Gastrocnemius medialis (tissue), 4 donors: Measurements from ENCODE around the gene LRP2BP. TPM values are rescaled to one million over a fixed set of nuclear protein-coding genes. Genes with fewer than 3 reads are reported as not detected.
"Not testable (repeated sequence)": the region's sequence is repeated elsewhere in the genome, so short reads cannot be mapped to it uniquely, and the experiment has no call there.

Experiments
- ATAC-seq, 2 donors: fragments of 150-250 bp; one replicate each; pipeline ENCODE4 v1.9.1; 2016
- DNase-seq, 2 donors: peaks; one replicate each; pipeline ENCODE4 v3.0.0-alpha.2; 2019
- H3K27ac ChIP-seq, 4 donors: fragments of 200-600 bp; sonication (generic); 1 replicate in 1 of 4; 2 replicates in 3 of 4; pipeline ENCODE4 v1.5.1; 2016 to 2018; ENCODE audit warnings: mild to moderate bottlenecking in 2 of 4, moderate library complexity in 1 of 4
- H3K27me3 ChIP-seq, 3 donors: fragments of 200-600 bp; sonication (generic) in 2 of 3; 1 replicate in 1 of 3; 2 replicates in 2 of 3; pipeline versions ENCODE4 v1.5.1 to v1.6.0; 2016 to 2019; ENCODE audit warnings: mild to moderate bottlenecking in 1 of 3, moderate library complexity in 1 of 3
- H3K36me3 ChIP-seq, 2 donors: fragments of 200-600 bp; sonication (generic) in 1 of 2; one replicate each; pipeline ENCODE4 v1.5.1; 2017 to 2018
- H3K4me1 ChIP-seq, 2 donors: fragments of 200-600 bp; sonication (generic) in 1 of 2; one replicate each; pipeline ENCODE4 v1.5.1; 2016 to 2017; ENCODE audit warnings: mild to moderate bottlenecking in 2 of 2
- H3K4me3 ChIP-seq, 4 donors: fragments of 200-600 bp; sonication (generic) in 3 of 4; 1 replicate in 1 of 4; 2 replicates in 3 of 4; pipeline ENCODE4 v1.5.1; 2016 to 2019; ENCODE audit warnings: mild to moderate bottlenecking in 2 of 4
- H3K9me3 ChIP-seq, 3 donors: fragments of 200-600 bp; sonication (generic) in 2 of 3; 1 replicate in 1 of 3; 2 replicates in 2 of 3; pipeline ENCODE4 v1.5.1; 2016 to 2019
- CTCF ChIP-seq, 5 experiments: fragments of 450-650 bp in 3 of 5; fragments of 200-600 bp in 2 of 5; sonication (generic) in 2 of 5; IDR thresholded peaks in 4 of 5; conservative IDR thresholded peaks in 1 of 5; 1 replicate in 4 of 5; 2 replicates in 1 of 5; pipeline ENCODE4 v1.5.1; 2016 to 2019; ENCODE audit warnings: antibody characterized with exemption in 5 of 5, mild to moderate bottlenecking in 3 of 5, moderate library complexity in 3 of 5
- POLR2A ChIP-seq, 2 donors: fragments of 450-650 bp; IDR thresholded peaks; one replicate each; pipeline ENCODE4 v1.6.1; 2017; ENCODE audit warnings: antibody characterized with exemption in 2 of 2, mild to moderate bottlenecking in 2 of 2, moderate library complexity in 2 of 2
- in situ Hi-C, 4 donors: fragments of 200-750 bp; cut with MboI; loops; one replicate each; pipeline versions ENCODE4 v1.15.0 to v1.8.0; 2017; ENCODE audit warnings: low sequenced_read_pairs in 4 of 4
- intact Hi-C: fragments of 100-400 bp; cut with DNase I; formaldehyde crosslinking; loops from one replicate; pipeline ENCODE4 v1.15.1; 2023; ENCODE audit warnings: low total_unique reads
- total RNA-seq, 4 donors: library from RNA; depleted of rRNA; stranded (reverse); fragments of >200 nt; gene quantifications; one replicate each; pipeline versions ENCODE4 v1.1.0 to v1.2.3, GENCODE V29; 2016

The LRP2BP gene
- total RNA-seq, 4 donors from 2014 or later = 0.20 to 2.0 (median 0.51) TPM

- in situ Hi-C loops (no loop called here), intact Hi-C loops (no loop called here)
- H3K9me3 ChIP-seq = no peaks in the 10 kb centered on the region
- no peak for ATAC-seq
- peaks cover 0 to 10% of the 10 kb centered on the region in 2 donors for H3K36me3 ChIP-seq
- no peak overlapping the region for H3K27ac ChIP-seq
- no peak for TF ChIP-seq CTCF (IDR thresholded peaks at IDR 0.05 in 4 of 5, conservative IDR thresholded peaks at IDR 0.05 in 1 of 5)
- DNase-seq = no peak
- no peaks in the 10 kb centered on the region for H3K27me3 ChIP-seq
- H3K4me3 ChIP-seq = no peak overlapping the region
- H3K4me1 ChIP-seq = no peaks in the 10 kb centered on the region
These were observed 60.1 kb downstream of the LRP2BP start for GRCh38 chr4:185335579-185335978.

- H3K27me3 ChIP-seq = no peaks in the 10 kb centered on the region
- H3K9me3 ChIP-seq = no peaks in the 10 kb centered on the region
- H3K4me1 ChIP-seq = no peaks in the 10 kb centered on the region
- ATAC-seq (no peak), DNase-seq (no peak)
- no peak overlapping the region for H3K27ac ChIP-seq
- intact Hi-C loops = no loop called here
- TF ChIP-seq CTCF (IDR thresholded peaks at IDR 0.05 in 4 of 5, conservative IDR thresholded peaks at IDR 0.05 in 1 of 5) (no peak), POLR2A (IDR thresholded peaks at IDR 0.05) (no peak)
- in situ Hi-C loops = no loop called here
- peaks cover 0 to 6% of the 10 kb centered on the region in 2 donors for H3K36me3 ChIP-seq
- H3K4me3 ChIP-seq = no peak overlapping the region
These were observed 61.4 kb downstream of the LRP2BP start for GRCh38 chr4:185334326-185334725.

- H3K27me3 ChIP-seq = no peaks in the 10 kb centered on the region
- TF ChIP-seq POLR2A (IDR thresholded peaks at IDR 0.05) (no peak), CTCF (IDR thresholded peaks at IDR 0.05 in 4 of 5, conservative IDR thresholded peaks at IDR 0.05 in 1 of 5) (no peak)
- in situ Hi-C loops = no loop called here
These were observed 62.9 kb downstream of the LRP2BP start for GRCh38 chr4:185332575-185333464.

GRCh38 chr4:185329879-185330510 is 65.7 kb downstream of the LRP2BP start:
- H3K9me3 ChIP-seq, DNase-seq, intact Hi-C loops, H3K36me3 ChIP-seq, ATAC-seq, H3K4me3 ChIP-seq, H3K4me1 ChIP-seq, H3K27me3 ChIP-seq, H3K27ac ChIP-seq, in situ Hi-C loops: not testable (repeated sequence)

More at GRCh38 chr4:185332575-185333464, 62.9 kb downstream of the LRP2BP start:
- DNase-seq = no peak
- Histone ChIP-seq H3K9me3 (no peaks in the 10 kb centered on the region), H3K27ac (no peak overlapping the region), H3K4me3 (no peak overlapping the region), H3K36me3 (no peaks in the 10 kb centered on the region), H3K4me1 (no peaks in the 10 kb centered on the region)
- ATAC-seq = no peak
- intact Hi-C loops = no loop called here

- in situ Hi-C loops (no loop called here), intact Hi-C loops (no loop called here)
- H3K27ac ChIP-seq = no peak overlapping the region
- no peaks in the 10 kb centered on the region for H3K9me3 ChIP-seq
- H3K4me1 ChIP-seq = no peaks in the 10 kb centered on the region
- no peak for TF ChIP-seq POLR2A (IDR thresholded peaks at IDR 0.05)
- TF ChIP-seq CTCF (IDR thresholded peaks at IDR 0.05 in 4 of 5, conservative IDR thresholded peaks at IDR 0.05 in 1 of 5) = no peak
- H3K27me3 ChIP-seq = no peaks in the 10 kb centered on the region
- no peaks in the 10 kb centered on the region for H3K36me3 ChIP-seq
- H3K4me3 ChIP-seq = no peak overlapping the region
- ATAC-seq = no peak
- DNase-seq = no peak
These were observed 67.1 kb downstream of the LRP2BP start for GRCh38 chr4:185328586-185328985.

GRCh38 chr4:185325721-185326120 is 70.0 kb downstream of the LRP2BP start:
- H3K27ac ChIP-seq, H3K36me3 ChIP-seq, H3K27me3 ChIP-seq, in situ Hi-C loops, intact Hi-C loops, ATAC-seq, H3K9me3 ChIP-seq, H3K4me3 ChIP-seq, H3K4me1 ChIP-seq, DNase-seq: not testable (repeated sequence)

GRCh38 chr4:185324361-185324760 is 71.4 kb downstream of the LRP2BP start:
- H3K4me3 ChIP-seq, H3K27ac ChIP-seq, H3K27me3 ChIP-seq, H3K4me1 ChIP-seq, intact Hi-C loops, H3K9me3 ChIP-seq, ATAC-seq, in situ Hi-C loops, H3K36me3 ChIP-seq, DNase-seq: not testable (repeated sequence)
